CD4-positive, alpha-beta T cell treated with Interferon alpha-2 for 1 hour (primary cell): Measurements from ENCODE around the gene SBDS.
"Not testable (repeated sequence)": the region's sequence is repeated elsewhere in the genome, so short reads cannot be mapped to it uniquely, and the experiment has no call there.

Experiments used
- DNase-seq, 2 donors: peaks; one replicate each; pipeline ENCODE4 v3.0.0-alpha.2; 2020 to 2022

Gene SBDS

GRCh38 chr7:66994051-66994450 is 1.3 kb downstream of the SBDS start:
- not testable (repeated sequence) for DNase-seq

GRCh38 chr7:66989552-66989951 is 5.8 kb downstream of the SBDS start:
- DNase-seq: not testable (repeated sequence)

- not testable (repeated sequence) for DNase-seq
Measured at GRCh38 chr7:66980336-66980735, 15.1 kb downstream of the SBDS start.

- DNase-seq: not testable (repeated sequence)
Measured at GRCh38 chr7:66979013-66979412, 16.4 kb downstream of the SBDS start.

GRCh38 chr7:66978312-66978711 is 17.1 kb downstream of the SBDS start:
- DNase-seq: not testable (repeated sequence)

GRCh38 chr7:66974986-66975590 is 20.3 kb downstream of the SBDS start:
- DNase-seq: no peak

- no peak for DNase-seq
Measured at GRCh38 chr7:66970310-66970709, 25.1 kb downstream of the SBDS start.

- DNase-seq: not testable (repeated sequence)
Measured at GRCh38 chr7:66969001-66969400, 26.4 kb downstream of the SBDS start.

GRCh38 chr7:66967029-66967428 is 28.4 kb downstream of the SBDS start:
- DNase-seq: no peak

- DNase-seq: no peak
Measured at GRCh38 chr7:66964411-66964810, 31.0 kb downstream of the SBDS start.

- DNase-seq: no peak
Measured at GRCh38 chr7:66961096-66961495, 34.3 kb downstream of the SBDS start.

- DNase-seq: no peak
Measured at GRCh38 chr7:66960192-66960591, 35.2 kb downstream of the SBDS start.

GRCh38 chr7:66958538-66959350 is 36.6 kb downstream of the SBDS start:
- DNase-seq: no peak

GRCh38 chr7:66957595-66958290 is 37.6 kb downstream of the SBDS start:
- DNase-seq: no peak

- no peak for DNase-seq
Measured at GRCh38 chr7:66953044-66953427, 42.4 kb downstream of the SBDS start.

GRCh38 chr7:66952343-66953043 is 42.9 kb downstream of the SBDS start:
- no peak for DNase-seq

- no peak for DNase-seq
Measured at GRCh38 chr7:66950763-66951162, 44.6 kb downstream of the SBDS start.

GRCh38 chr7:66950311-66950710 is 45.1 kb downstream of the SBDS start:
- no peak for DNase-seq

- no peak for DNase-seq
Measured at GRCh38 chr7:66948480-66949109, 46.8 kb downstream of the SBDS start.

- DNase-seq: no peak
Measured at GRCh38 chr7:66946545-66946944, 48.8 kb downstream of the SBDS start.

GRCh38 chr7:66939325-66939724 is 56.1 kb downstream of the SBDS start:
- no peak for DNase-seq

GRCh38 chr7:66937940-66938339 is 57.4 kb downstream of the SBDS start:
- no peak for DNase-seq
